ENCODE results near the gene E2F2.

The E2F2 gene

DNA sequence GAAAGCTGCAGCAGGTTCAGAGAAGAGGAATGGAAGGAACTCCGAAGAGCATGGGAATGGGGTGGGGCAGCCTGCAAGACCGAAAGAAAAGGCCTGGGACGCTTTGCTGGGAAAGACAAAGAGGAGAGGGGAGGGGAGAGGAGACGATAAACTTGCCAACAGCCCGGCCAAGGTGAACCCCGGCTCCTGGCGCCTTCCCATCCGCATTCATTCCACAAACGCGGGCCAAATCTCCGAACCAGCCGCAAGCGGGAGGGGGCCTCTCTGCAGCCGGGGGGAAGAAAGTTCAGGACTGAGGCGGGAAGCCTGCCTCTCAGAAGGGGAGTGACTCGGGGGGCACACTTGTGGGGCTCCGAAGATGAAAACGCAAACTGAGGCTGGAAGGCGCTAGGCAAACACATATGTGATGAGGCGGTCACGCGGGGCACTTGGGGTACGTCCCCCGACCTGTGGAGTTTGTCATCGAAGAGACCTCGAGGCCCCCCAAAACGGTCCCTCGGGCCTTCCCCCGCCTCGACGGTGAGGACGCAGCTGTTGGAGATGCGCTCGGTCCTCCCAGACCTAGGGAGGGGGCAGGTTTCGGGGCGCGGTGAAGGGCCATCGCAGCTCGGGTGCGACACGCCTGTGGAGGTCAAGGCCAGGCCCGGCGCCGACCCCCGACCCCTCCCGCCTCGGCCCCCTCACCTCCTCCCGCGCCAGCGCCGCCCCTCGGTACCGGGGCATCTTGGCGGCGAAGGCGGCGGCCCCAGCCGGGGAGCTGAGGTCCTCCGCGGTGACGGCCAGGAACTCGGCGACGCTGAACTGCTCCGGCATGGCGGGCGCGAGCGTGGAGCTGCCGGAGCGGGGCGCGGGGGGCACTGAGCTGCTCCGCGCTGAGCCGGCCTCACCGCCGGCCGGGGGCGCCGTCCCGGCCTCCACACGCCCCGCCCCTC, 47.4 kb downstream of the E2F2 start, which contains the start of gene ASAP3:
ASAP3 (minus strand) TSS at position 859 of the 932 bp plus-strand sequence; CDS start at position 813, 46 bp downstream.
- peak; percentile 25 for DNase-seq (ENCODE audit: low read depth)

GRCh38 chr1:23481904-23482303, 49.1 kb downstream of the E2F2 start:
- no peak for DNase-seq (ENCODE audit: low read depth)

DNA sequence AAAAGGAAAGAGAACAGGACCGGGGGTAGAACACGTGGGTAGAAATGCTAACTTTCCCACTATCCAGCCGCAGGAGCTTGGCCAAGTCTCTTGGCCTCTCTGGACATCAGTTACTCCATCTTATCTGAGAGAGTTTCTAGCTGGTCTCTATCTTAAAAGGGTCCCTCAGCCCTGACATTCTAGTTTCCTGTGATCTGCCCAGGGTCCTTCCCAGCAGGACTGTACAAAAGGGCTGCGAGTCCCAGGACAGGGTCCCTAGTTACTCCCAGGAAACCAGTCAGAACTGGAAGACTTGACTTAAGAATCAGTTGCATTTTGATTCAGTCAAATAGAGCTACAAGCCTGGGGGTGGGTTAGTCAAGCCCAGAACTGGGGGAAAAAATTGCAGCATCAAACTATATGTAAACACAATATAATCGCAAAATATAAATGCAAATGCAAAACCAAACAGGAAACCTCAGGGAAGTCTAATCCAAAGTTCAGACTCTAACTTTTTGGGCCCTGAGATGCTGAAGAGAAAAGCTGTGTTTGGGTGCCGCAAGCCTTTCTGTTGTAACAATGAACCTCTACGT, 49.9 kb downstream of the E2F2 start:
- no peak for DNase-seq (ENCODE audit: low read depth)

DNA sequence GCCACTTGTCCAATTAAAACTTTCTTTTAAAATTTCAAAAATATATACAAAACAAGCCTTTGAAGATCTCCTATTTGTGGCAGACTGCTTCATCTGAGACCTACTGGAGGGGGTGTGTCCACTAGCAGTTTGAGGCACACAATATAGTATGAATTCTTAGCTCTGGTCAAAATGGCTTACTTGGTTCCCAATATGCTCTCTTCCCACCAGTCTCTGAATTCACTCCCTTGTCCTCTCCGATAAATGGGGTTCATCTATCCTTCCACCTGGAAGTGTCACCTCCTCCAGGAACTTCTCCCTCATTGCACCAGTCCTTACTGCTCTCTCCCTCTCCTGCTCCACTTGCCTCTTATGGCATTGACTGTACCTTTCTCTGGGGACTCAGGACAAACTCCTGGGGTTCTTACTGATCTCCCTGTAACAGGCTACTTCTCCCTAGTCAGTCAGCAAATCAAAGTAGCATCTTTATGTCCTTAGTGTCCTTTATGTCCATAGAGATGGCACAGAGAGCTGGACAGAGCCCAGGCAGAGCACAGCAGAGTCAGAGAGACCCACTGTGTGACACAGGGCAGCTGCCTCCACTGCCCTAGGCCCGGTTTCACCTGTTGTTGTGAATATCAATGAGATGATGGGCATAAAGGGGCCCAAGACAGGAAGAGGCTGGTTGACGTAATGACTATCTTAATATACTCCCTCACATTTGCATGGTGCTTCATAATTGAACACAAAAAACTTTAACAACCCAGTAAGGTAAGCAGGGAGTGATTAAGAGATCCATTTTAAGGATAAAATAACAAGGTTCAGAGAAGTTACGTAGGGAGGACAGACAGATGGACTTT, 50.6 kb downstream of the E2F2 start:
- no peak for DNase-seq (ENCODE audit: low read depth)

DNA sequence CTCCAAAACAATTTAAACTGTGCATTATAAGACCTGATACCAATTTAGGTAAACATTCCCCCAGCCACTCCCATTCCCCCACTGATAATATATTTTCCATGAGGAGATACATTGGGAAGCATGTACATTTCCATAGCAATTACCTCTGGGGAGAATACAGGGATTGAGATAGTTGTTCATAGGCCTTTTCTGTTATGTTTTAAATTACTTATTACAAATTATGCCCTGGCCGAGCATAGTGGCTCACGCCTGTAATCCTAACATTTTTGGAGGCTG, 51.4 kb downstream of the E2F2 start:
- DNase-seq (ENCODE audit: low read depth), result no peak

- DNase-seq (ENCODE audit: low read depth), result peak; percentile 94
Observed at GRCh38 chr1:23478896-23479665, 52.0 kb downstream of the E2F2 start.

DNA sequence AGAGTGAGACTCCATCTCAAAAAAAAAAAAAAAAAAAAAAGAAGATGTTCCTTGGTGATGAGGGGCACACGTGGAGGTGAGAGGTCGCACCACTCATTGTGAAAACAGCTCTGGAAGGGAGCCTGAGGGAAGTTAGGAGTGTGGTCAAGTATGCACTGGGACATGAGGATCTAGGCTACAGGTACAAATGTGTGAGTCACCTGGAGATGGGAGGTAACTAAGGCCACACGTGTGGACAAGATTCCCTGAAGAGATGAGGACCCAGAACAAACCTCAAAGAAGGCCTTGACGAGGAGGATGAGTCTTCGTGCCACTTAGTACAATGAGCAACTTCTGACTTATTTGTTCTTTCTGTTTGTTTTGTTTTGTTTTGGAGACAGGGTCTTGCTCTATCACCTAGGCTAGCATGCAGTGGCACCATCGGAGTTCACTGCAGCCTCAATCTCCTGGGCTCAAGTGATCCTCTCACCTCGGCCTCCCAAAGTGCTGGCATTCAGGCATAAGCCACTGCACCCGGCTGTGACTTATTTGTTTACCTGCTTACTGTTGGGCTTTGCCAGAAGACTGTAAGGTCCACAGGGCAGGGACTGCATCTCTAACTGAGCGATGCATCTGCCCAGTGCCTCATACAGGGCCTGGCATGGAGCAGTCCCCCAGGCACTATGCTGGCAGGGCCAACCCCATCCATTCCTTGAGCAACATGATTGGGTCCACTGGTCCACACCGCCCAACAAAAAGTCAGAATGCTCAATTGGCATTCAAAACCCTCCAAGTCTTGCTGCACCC, 53.5 kb downstream of the E2F2 start:
- DNase-seq (ENCODE audit: low read depth), result no peak

DNA sequence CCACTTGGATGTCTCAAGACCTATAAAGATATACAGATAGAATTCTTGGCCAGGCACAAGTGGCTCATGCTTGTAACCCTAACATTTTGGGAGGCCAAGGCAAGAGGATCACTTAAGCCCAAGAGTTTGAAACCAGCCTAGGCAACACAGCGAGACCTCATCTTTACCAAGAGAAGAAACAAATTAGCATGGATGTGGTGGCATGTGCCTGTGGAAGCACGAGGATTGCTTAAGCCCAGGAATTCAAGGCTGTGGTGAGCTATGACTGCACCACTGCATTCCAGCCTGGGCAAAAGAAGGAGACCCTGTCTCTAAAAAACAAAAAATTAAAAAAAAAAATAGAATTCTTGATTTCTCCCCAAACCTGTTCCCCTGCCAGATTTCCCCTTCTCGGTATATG, 55.4 kb downstream of the E2F2 start:
- peak; percentile 59 for DNase-seq (ENCODE audit: low read depth)

GRCh38 chr1:23475134-23475628, 55.9 kb downstream of the E2F2 start:
- DNase-seq (ENCODE audit: low read depth), result peak; percentile 68

GRCh38 chr1:23473037-23473800, 57.8 kb downstream of the E2F2 start:
- no peak for DNase-seq (ENCODE audit: low read depth)

DNA sequence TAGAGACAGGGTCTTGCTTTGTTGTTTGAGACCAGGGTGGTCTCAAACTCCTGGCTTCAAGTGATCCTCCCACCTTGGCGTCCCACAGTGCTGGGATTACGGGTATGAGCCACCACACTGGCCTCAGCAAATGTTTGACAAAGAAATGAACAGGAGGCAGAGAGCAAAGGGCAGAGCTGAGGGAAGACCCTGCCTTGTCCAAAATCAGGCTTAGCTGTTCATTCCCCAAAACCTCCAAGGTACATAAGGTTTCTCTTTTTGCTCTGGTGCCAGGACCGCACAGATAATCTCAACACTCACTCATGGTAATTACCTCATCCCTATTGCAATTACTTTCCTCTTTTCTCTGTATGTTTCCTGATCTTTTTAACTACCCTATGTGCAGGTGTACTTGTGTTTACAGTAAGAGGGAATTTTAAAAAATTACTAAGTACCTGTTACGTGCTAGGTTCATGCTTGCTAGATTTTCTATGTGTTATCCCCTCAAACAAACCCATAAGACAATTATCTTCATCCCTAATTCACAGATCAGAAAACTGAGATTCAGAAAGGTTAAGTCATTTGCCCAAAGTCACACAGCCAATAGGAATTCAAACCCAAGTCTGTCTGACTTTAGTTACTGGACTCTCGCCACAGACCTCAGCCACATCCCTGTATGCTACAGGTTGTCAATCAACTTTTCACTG, 58.5 kb downstream of the E2F2 start:
- DNase-seq (ENCODE audit: low read depth), result no peak

GRCh38 chr1:23471473-23472075, 59.5 kb downstream of the E2F2 start:
- no peak for DNase-seq (ENCODE audit: low read depth)

DNA sequence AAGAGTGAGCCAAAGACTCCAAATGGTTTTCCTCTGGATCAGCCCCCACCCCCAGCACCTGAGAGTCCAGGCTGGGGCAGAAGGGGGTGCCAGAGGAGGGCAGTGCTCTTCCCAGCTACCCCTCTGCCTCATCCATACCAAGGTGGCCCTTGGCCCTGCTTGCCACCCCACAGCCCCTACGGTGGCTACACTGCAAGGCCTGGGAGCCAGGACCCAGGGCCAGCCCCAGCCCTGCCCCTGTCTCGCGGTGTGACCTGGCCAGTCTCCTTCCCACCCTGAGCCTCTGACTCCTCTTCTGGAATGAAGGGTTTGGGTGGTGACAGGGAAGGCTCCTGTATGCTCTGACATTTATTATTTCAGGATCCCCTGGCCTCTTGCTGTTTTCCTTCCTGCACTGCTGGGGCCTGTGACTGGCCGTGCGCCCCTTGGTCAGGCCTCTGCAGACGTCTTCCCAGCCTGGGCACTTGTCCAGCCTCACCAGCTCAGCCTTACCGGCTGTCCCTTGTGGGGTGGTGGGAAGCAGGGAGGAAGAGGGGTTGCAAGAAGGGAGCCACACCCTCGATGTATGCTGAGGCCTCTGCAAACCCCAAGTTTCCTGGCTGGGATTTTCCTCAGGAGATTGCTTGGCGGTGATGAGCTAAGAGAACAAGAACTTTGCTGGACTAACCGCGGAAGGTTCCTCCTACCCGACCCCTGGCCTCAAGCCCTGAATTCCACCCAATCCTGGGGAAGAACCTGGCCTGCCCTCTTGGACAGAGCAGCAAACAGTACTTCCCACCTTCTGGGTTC, 60.6 kb downstream of the E2F2 start:
- DNase-seq (ENCODE audit: low read depth), result peak; percentile 56

DNA sequence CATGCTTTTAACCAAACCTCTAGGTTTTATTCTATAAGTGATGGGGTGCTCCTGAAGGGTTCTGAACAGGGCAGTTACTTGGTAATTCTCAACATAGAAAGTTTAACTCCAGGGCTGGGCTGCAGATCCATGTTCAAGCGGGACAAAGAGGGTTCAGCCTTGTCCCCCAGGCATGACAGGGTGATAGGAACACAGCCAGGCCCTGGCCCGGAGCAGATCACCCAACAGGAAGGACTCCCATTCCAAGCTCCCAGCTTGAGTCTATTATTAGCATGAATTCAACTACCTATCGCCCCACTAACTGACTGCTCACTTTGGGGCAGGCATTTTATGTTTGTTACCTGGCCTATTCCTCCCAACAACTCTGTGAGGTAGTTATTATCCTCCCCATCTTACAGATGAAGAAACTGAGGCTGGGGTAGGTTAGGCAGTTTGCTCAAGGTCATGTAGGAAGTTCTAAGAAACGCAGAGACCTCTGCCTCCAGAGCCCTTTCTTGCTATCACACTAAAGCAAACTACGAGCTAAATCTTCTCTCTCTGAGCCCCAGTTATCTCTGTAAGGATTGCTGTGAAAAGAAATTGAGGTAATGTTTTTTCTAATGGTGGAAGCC, 61.6 kb downstream of the E2F2 start:
- no peak for DNase-seq (ENCODE audit: low read depth)

DNA sequence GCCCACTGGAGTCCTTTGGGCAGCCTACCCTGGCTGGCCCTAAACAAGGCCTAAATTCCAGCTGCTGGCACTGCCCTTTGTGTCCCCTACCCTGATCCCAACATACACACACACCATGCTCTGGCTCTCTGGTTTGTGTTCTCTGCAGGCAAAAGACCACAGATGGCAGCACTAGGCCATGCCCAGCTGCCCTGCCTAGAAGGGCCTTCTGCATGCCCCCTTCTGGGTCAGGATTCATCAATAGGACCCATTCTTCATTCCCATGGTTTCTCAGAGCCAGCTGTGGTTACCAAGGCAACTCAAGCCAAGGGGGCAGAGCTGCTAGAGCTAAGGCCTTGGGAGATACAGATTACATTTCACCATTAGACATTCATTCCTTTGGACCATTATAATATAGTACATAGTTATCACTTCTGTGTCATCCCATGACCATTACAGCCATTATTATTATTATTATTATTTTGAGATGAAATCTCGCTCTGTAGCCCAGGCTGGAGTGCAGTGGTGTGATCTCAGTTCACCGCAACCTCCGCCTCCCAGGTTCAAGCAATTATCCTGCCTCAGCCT, 64.5 kb downstream of the E2F2 start:
- DNase-seq (ENCODE audit: low read depth), result no peak

DNA sequence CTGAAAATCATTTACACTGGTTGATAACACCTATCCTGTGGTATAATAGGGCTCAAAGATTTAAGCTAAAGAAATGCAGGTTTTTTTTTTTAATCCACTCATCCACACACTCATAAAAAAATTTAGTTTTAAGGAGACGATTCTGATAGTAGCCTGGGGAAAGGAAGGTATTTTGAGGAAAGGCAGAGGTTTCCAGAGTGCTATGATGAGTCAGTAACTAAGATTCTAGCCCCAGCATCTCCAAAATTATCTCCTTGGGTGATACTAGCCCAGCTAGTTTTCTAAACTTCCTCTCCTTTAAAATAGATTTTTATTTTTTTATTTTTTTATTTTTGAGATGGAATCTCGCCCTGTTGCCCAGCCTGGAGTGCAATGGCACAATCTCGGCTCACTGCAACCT, 67.7 kb downstream of the E2F2 start:
- no peak for DNase-seq (ENCODE audit: low read depth)

GRCh38 chr1:23462766-23463165, 68.3 kb downstream of the E2F2 start:
- no peak for DNase-seq (ENCODE audit: low read depth)

GRCh38 chr1:23461050-23461449, 70.0 kb downstream of the E2F2 start:
- DNase-seq (ENCODE audit: low read depth), result no peak

Measured in fibroblast of gingiva (primary cell).